ENCODE measurements around the gene CMTR1. TPM values are rescaled to one million over a fixed set of nuclear protein-coding genes. Genes with fewer than 3 reads are reported as not detected.

CMTR1 gene
- total RNA-seq, 1 experiment from 2014 or later = 32.3 TPM

GRCh38 chr6:37506479-37506878 is 73.5 kb downstream of the CMTR1 start:
- intact Hi-C loops (cut with micrococcal nuclease; ENCODE audit: unreplicated experiment) = no loop called here
- BruUV-seq (replicated peaks) = no TSS peak
- Histone ChIP-seq H3K36me3 (ENCODE audit: insufficient read depth, low read length, poor library complexity, severe bottlenecking) (no peaks in the 10 kb centered on the region), H3K4me1 (ENCODE audit: insufficient read depth, low read length, poor library complexity, severe bottlenecking) (no peaks in the 10 kb centered on the region), H3K27me3 (replicated peaks; ENCODE audit: insufficient read depth, low read depth, low read length, poor library complexity) (no peaks in the 10 kb centered on the region), H3K27ac (ENCODE audit: low read depth, low read length, poor library complexity, severe bottlenecking) (no peak overlapping the region), H3K9me3 (ENCODE audit: low read depth, low read length, poor library complexity, severe bottlenecking) (no peaks in the 10 kb centered on the region), H3K4me3 (ENCODE audit: low read depth, low read length, poor library complexity, severe bottlenecking) (no peak overlapping the region)
- TF ChIP-seq CTCF (conservative IDR thresholded peaks at IDR 0.05; ENCODE audit: low read depth, low read length) (no peak), EZH2 (IDR thresholded peaks at IDR 0.05; ENCODE audit: borderline replicate concordance, low read depth, low read length, poor library complexity, severe bottlenecking) (no peak)
- ChIA-PET POLR2A (ENCODE audit: low non-redundant PET) (no interaction called here), CTCF (no interaction called here)
- DNase-seq (ENCODE audit: low spot score) = no peak

GRCh38 chr6:37507077-37507476 is 74.1 kb downstream of the CMTR1 start:
- Histone ChIP-seq H3K4me3 (ENCODE audit: low read depth, low read length, poor library complexity, severe bottlenecking) (no peak overlapping the region), H3K36me3 (ENCODE audit: insufficient read depth, low read length, poor library complexity, severe bottlenecking) (no peaks in the 10 kb centered on the region), H3K9me3 (ENCODE audit: low read depth, low read length, poor library complexity, severe bottlenecking) (no peaks in the 10 kb centered on the region), H3K4me1 (ENCODE audit: insufficient read depth, low read length, poor library complexity, severe bottlenecking) (no peaks in the 10 kb centered on the region), H3K27ac (ENCODE audit: low read depth, low read length, poor library complexity, severe bottlenecking) (no peak overlapping the region), H3K27me3 (replicated peaks; ENCODE audit: insufficient read depth, low read depth, low read length, poor library complexity) (no peaks in the 10 kb centered on the region)
- DNase-seq (ENCODE audit: low spot score) = no peak
- no peak for TF ChIP-seq EZH2 (IDR thresholded peaks at IDR 0.05; ENCODE audit: borderline replicate concordance, low read depth, low read length, poor library complexity, severe bottlenecking)
- intact Hi-C loops (cut with micrococcal nuclease; ENCODE audit: unreplicated experiment) = no loop called here
- ChIA-PET POLR2A (ENCODE audit: low non-redundant PET) (no interaction called here), CTCF (no interaction called here)
- no TSS peak for BruUV-seq (replicated peaks)

- Histone ChIP-seq H3K9me3 (ENCODE audit: low read depth, low read length, poor library complexity, severe bottlenecking) (no peaks in the 10 kb centered on the region), H3K4me1 (ENCODE audit: insufficient read depth, low read length, poor library complexity, severe bottlenecking) (no peaks in the 10 kb centered on the region), H3K27ac (ENCODE audit: low read depth, low read length, poor library complexity, severe bottlenecking) (no peak overlapping the region), H3K27me3 (replicated peaks; ENCODE audit: insufficient read depth, low read depth, low read length, poor library complexity) (no peaks in the 10 kb centered on the region), H3K4me3 (ENCODE audit: low read depth, low read length, poor library complexity, severe bottlenecking) (no peak overlapping the region), H3K36me3 (ENCODE audit: insufficient read depth, low read length, poor library complexity, severe bottlenecking) (no peaks in the 10 kb centered on the region)
- intact Hi-C loops (cut with micrococcal nuclease; ENCODE audit: unreplicated experiment) = no loop called here
- no peak for DNase-seq (ENCODE audit: low spot score)
- ChIA-PET POLR2A (ENCODE audit: low non-redundant PET) (no interaction called here), CTCF (no interaction called here)
- no TSS peak for BruUV-seq (replicated peaks)
- TF ChIP-seq CTCF (conservative IDR thresholded peaks at IDR 0.05; ENCODE audit: low read depth, low read length) = no peak
- TF ChIP-seq EZH2 (IDR thresholded peaks at IDR 0.05; ENCODE audit: borderline replicate concordance, low read depth, low read length, poor library complexity, severe bottlenecking) = no peak
These were observed 74.8 kb downstream of the CMTR1 start for GRCh38 chr6:37507690-37508421.

- no peaks in the 10 kb centered on the region for H3K9me3 ChIP-seq (ENCODE audit: low read depth, low read length, poor library complexity, severe bottlenecking)
- no peaks in the 10 kb centered on the region for H3K4me1 ChIP-seq (ENCODE audit: insufficient read depth, low read length, poor library complexity, severe bottlenecking)
- H3K4me3 ChIP-seq (ENCODE audit: low read depth, low read length, poor library complexity, severe bottlenecking) = no peak overlapping the region
- no peaks in the 10 kb centered on the region for H3K27me3 ChIP-seq (replicated peaks; ENCODE audit: insufficient read depth, low read depth, low read length, poor library complexity)
- no peaks in the 10 kb centered on the region for H3K36me3 ChIP-seq (ENCODE audit: insufficient read depth, low read length, poor library complexity, severe bottlenecking)
- no TSS peak for BruUV-seq (replicated peaks)
- ChIA-PET POLR2A (ENCODE audit: low non-redundant PET) (no interaction called here), CTCF (no interaction called here)
- H3K27ac ChIP-seq (ENCODE audit: low read depth, low read length, poor library complexity, severe bottlenecking) = no peak overlapping the region
- intact Hi-C loops (cut with micrococcal nuclease; ENCODE audit: unreplicated experiment) = no loop called here
- TF ChIP-seq EZH2 (IDR thresholded peaks at IDR 0.05; ENCODE audit: borderline replicate concordance, low read depth, low read length, poor library complexity, severe bottlenecking) (no peak), CTCF (conservative IDR thresholded peaks at IDR 0.05; ENCODE audit: low read depth, low read length) (no peak)
- no peak for DNase-seq (ENCODE audit: low spot score)
These were observed 78.2 kb downstream of the CMTR1 start for GRCh38 chr6:37511201-37511600.

Measured in A673 (cell line).